ENCODE results near the gene CRADD. TPM values are rescaled to one million over a fixed set of nuclear protein-coding genes. Genes with fewer than 3 reads are reported as not detected.

Gene CRADD
- total RNA-seq, 1 donor: 12.9 TPM

DNA sequence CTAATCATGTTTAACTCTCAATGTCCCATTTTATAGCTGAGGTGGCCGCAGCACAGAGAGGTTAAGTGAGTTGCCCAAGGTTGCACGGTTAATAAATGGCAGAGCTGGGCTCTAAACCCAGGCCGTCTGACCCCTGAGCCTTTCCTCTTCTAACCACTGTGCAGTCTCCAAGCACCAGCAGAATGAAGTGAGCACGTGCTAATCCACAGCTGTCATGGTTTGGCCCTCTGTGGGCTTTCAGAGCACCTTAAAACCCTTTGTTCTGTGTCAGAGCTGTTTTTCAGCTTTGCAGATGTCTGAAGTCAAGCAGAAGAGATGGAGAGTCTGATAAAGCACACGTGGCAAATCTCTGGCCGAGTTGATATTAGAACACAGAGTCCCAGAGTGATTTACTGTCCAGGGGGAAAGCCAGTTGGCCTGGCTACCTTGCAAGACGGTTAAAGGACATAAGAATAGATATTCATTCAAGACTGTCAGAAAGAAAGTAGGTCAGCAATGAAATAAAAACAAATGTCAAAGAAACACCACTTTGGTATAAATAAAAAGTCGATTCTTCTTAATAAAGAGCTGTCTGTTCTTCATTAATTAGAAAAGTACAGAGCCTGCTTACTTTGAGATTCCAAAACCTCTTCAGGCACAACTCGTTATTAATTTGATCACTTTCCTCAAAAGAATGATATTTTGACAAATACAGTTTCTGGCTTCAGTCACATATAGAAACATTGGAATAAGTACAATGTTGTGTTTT, 107.3 kb downstream of the CRADD start:
- TF ChIP-seq CTCF (IDR thresholded peaks at IDR 0.05; ENCODE audit: insufficient read depth, low read length): no peak
- no peak overlapping the region for H3K4me3 ChIP-seq (ENCODE audit: low read depth, low read length)
- DNase-seq (ENCODE audit: low read depth): peak; percentile 71

- peak; percentile 93 for DNase-seq (ENCODE audit: low read depth)
These were observed 108.3 kb downstream of the CRADD start for GRCh38 chr12:93785249-93786010.

GRCh38 chr12:93786656-93787397, 109.7 kb downstream of the CRADD start:
- peak; percentile 74 for DNase-seq (ENCODE audit: low read depth)
- no peak for TF ChIP-seq CTCF (IDR thresholded peaks at IDR 0.05; ENCODE audit: insufficient read depth, low read length)
- no peak overlapping the region for H3K4me3 ChIP-seq (ENCODE audit: low read depth, low read length)

More at GRCh38 chr12:93785249-93786010, 108.3 kb downstream of the CRADD start:
- no peak overlapping the region for H3K4me3 ChIP-seq (ENCODE audit: low read depth, low read length)
- TF ChIP-seq CTCF (IDR thresholded peaks at IDR 0.05; ENCODE audit: insufficient read depth, low read length): no peak

DNA sequence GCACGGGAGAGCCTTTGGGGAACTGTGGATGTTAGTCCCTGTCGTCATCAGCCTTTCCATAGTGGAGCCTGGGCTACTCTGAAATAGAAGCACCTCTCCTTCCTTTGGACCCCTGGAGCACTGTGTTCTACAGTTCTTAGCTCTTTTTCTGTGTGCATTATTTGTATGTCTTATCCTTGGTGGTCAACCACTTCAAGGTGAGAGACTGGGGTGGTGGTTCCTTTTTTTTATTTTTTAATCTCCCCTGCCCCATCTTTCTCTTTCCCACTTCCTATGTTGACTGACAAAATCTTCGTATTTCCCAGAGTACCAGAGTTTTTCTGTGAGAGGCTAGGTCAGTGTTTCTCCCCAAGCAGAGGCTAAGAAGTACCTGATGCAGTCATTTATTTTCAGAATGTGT, 111.7 kb downstream of the CRADD start:
- no peak for TF ChIP-seq CTCF (IDR thresholded peaks at IDR 0.05; ENCODE audit: insufficient read depth, low read length)
- no peak for DNase-seq (ENCODE audit: low read depth)
- no peak overlapping the region for H3K4me3 ChIP-seq (ENCODE audit: low read depth, low read length)

- H3K4me3 ChIP-seq (ENCODE audit: low read depth, low read length): no peak overlapping the region
- TF ChIP-seq CTCF (IDR thresholded peaks at IDR 0.05; ENCODE audit: insufficient read depth, low read length): no peak
- DNase-seq (ENCODE audit: low read depth): no peak
These were observed 112.6 kb downstream of the CRADD start for GRCh38 chr12:93789767-93790166.

DNA sequence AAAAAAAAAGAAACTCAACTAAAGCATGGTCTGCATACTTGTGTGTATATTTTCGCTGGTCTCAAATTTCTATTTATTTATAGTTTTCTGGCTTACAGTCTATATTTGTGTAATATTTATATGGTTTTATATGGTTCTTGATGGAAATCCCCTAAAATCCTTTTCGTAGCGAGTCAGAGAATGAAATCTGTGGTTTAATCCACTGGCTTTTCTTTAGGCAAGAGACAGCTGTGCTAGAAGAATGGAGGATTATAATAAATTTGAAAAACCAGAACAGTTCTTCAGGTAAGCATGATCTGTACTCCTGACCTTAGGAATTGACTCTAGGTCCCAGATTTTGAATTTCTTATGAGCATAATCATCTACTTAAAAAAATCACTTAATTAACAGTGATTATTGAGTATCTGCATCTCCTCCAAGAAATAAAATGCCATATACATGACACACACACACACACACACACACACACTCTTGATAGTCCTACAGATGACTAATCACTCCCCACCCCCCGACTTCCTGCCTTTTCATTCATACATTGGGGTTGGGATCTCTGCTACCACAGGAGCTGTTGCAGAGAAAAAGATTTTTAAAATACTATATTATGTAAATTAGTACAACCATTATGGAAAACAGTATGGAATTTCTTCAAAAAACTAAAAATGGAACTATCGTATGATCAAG, 113.4 kb downstream of the CRADD start:
- DNase-seq (ENCODE audit: low read depth): peak; percentile 74
- no peak for TF ChIP-seq CTCF (IDR thresholded peaks at IDR 0.05; ENCODE audit: insufficient read depth, low read length)
- H3K4me3 ChIP-seq (ENCODE audit: low read depth, low read length): no peak overlapping the region

Measured in fibroblast of the aortic adventitia (primary cell).